ENCODE data around the gene CRELD2. TPM values are rescaled to one million over a fixed set of nuclear protein-coding genes. Genes with fewer than 3 reads are reported as not detected.
A peak's percentile ranks its signal among the peaks of the same experiment; 100 is the strongest.

CRELD2 gene
- polyA plus RNA-seq, 3 donors = 20.3 to 33.2 (median 27.6) TPM

DNA sequence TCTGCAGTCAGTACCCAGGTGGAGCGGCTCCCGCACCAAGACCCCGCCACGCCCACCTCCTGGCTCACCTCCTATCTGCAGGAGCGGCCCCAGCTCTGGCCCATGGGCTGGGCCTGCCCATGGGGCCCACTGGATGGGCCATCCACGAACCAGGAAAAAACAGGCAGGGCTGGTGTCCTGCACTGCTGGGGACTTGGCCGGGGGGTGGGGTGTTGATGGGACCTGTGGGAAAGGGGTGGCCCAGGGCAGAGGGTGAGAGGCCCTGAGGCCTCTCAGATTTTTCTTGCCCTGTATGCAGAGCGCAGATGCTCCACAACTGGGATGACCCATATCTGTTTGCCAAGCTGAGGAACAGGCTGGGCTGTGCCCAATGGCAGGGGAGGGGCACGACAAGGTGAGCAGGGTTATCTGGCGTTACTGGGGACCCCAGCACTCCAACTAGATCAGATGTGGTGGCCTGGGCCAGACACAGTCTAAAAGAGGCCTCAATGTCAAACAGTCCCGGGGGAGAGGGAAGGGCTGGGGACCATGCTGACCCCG is 39.5 kb downstream of the CRELD2 start:
- Mint-ChIP-seq H3K36me3 (peaks cover 0 to 12% of the 10 kb centered on the region in 2 donors), H3K4me1 (peaks cover 24% of the 10 kb centered on the region), H3K27ac (peak overlapping the region in 2 of 7 donors; percentile 15 to 82), H3K4me3 (no peak overlapping the region), H3K27me3 (ENCODE audit: low read depth in 3 of 3) (peaks cover 0 to 1% (median 0%) of the 10 kb centered on the region in 3 donors), H3K9me3 (no peaks in the 10 kb centered on the region)
- H3K79me2 ChIP-seq (ENCODE audit: insufficient read depth, low read length) = peaks cover 27% of the 10 kb centered on the region
- no peak overlapping the region for H3K4me3 ChIP-seq (replicated peaks in 1 of 3; ENCODE audit: low read depth in 2 of 3, low read length in 3 of 3)
- H3K27me3 ChIP-seq (ENCODE audit: control insufficient read depth in 2 of 2, insufficient read depth in 2 of 2, low read length in 2 of 2) = no peaks in the 10 kb centered on the region
- peaks cover 30 to 45% of the 10 kb centered on the region in 2 donors for H3K4me1 ChIP-seq (ENCODE audit: control insufficient read depth in 1 of 2, insufficient read depth in 2 of 2, low read length in 2 of 2)
- no peak for DNase-seq
- no peak overlapping the region for H2AFZ ChIP-seq (ENCODE audit: insufficient read depth, low read depth, low read length, poor library complexity, severe bottlenecking)
- peaks cover 18% of the 10 kb centered on the region for H4K20me1 ChIP-seq (ENCODE audit: insufficient read depth, low read length)
- no peak overlapping the region for H3K27ac ChIP-seq (ENCODE audit: low read depth in 1 of 2, low read length in 2 of 2)
- H3K9me3 ChIP-seq (replicated peaks in 1 of 2; ENCODE audit: control insufficient read depth in 1 of 2, insufficient read depth in 1 of 2, low read length in 2 of 2) = no peaks in the 10 kb centered on the region
- H3K9ac ChIP-seq (ENCODE audit: insufficient read depth, low read length, poor library complexity, severe bottlenecking) = no peak overlapping the region
- H3K36me3 ChIP-seq (replicated peaks in 1 of 2; ENCODE audit: control insufficient read depth in 1 of 2, insufficient read depth in 2 of 2, low read length in 2 of 2) = peaks cover 4% of the 10 kb centered on the region in 2 donors
- 95% methylated on average over 12 of the region's 12 CpGs for WGBS (ENCODE audit: insufficient coverage)
- H3K4me2 ChIP-seq (replicated peaks; ENCODE audit: extremely low read depth, low read length, poor library complexity, severe bottlenecking) = no peak overlapping the region
- TF ChIP-seq, protein P1, sequence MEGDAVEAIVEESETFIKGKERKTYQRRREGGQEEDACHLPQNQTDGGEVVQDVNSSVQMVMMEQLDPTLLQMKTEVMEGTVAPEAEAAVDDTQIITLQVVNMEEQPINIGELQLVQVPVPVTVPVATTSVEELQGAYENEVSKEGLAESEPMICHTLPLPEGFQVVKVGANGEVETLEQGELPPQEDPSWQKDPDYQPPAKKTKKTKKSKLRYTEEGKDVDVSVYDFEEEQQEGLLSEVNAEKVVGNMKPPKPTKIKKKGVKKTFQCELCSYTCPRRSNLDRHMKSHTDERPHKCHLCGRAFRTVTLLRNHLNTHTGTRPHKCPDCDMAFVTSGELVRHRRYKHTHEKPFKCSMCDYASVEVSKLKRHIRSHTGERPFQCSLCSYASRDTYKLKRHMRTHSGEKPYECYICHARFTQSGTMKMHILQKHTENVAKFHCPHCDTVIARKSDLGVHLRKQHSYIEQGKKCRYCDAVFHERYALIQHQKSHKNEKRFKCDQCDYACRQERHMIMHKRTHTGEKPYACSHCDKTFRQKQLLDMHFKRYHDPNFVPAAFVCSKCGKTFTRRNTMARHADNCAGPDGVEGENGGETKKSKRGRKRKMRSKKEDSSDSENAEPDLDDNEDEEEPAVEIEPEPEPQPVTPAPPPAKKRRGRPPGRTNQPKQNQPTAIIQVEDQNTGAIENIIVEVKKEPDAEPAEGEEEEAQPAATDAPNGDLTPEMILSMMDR (IDR thresholded peaks at IDR 0.05) = no peak
- intact Hi-C loops (cut with micrococcal nuclease) = loop anchor here in 1 of 2 donors (1.0 kb wide), 1 partner anchor 22 kb away; no protein-coding TSS in a partner anchor

- DNase-seq = no peak
- H3K36me3 ChIP-seq (replicated peaks in 1 of 2; ENCODE audit: control insufficient read depth in 1 of 2, insufficient read depth in 2 of 2, low read length in 2 of 2) = peaks cover 10% of the 10 kb centered on the region in 2 donors
- peaks cover 30 to 45% of the 10 kb centered on the region in 2 donors for H3K4me1 ChIP-seq (ENCODE audit: control insufficient read depth in 1 of 2, insufficient read depth in 2 of 2, low read length in 2 of 2)
- Mint-ChIP-seq H3K36me3 (peaks cover 5 to 17% of the 10 kb centered on the region in 2 donors), H3K27me3 (ENCODE audit: low read depth in 3 of 3) (peaks cover 0 to 1% (median 0%) of the 10 kb centered on the region in 3 donors), H3K4me1 (peaks cover 23% of the 10 kb centered on the region), H3K4me3 (no peak overlapping the region), H3K27ac (peak overlapping the region in 5 of 7 donors; percentile 15 to 89 (median 41)), H3K9me3 (no peaks in the 10 kb centered on the region)
- H3K4me2 ChIP-seq (replicated peaks; ENCODE audit: extremely low read depth, low read length, poor library complexity, severe bottlenecking) = no peak overlapping the region
- H3K27ac ChIP-seq (ENCODE audit: low read depth in 1 of 2, low read length in 2 of 2) = no peak overlapping the region
- H3K4me3 ChIP-seq (replicated peaks in 1 of 3; ENCODE audit: low read depth in 2 of 3, low read length in 3 of 3) = no peak overlapping the region
- WGBS (ENCODE audit: insufficient coverage) = 96% methylated on average over 16 of the region's 16 CpGs
- no peak overlapping the region for H2AFZ ChIP-seq (ENCODE audit: insufficient read depth, low read depth, low read length, poor library complexity, severe bottlenecking)
- H3K9ac ChIP-seq (ENCODE audit: insufficient read depth, low read length, poor library complexity, severe bottlenecking) = no peak overlapping the region
- no peaks in the 10 kb centered on the region for H3K9me3 ChIP-seq (replicated peaks in 1 of 2; ENCODE audit: control insufficient read depth in 1 of 2, insufficient read depth in 1 of 2, low read length in 2 of 2)
- peaks cover 33% of the 10 kb centered on the region for H3K79me2 ChIP-seq (ENCODE audit: insufficient read depth, low read length)
- TF ChIP-seq, protein P1 (IDR thresholded peaks at IDR 0.05) = no peak
- intact Hi-C loops (cut with micrococcal nuclease) = loop anchor here in 1 of 2 donors (1.0 kb wide), 1 partner anchor 22 kb away; no protein-coding TSS in a partner anchor
- H3K27me3 ChIP-seq (ENCODE audit: control insufficient read depth in 2 of 2, insufficient read depth in 2 of 2, low read length in 2 of 2) = no peaks in the 10 kb centered on the region
- peaks cover 24% of the 10 kb centered on the region for H4K20me1 ChIP-seq (ENCODE audit: insufficient read depth, low read length)
These were observed 40.0 kb downstream of the CRELD2 start for GRCh38 chr22:49958366-49958921.

All from CD14-positive monocyte (primary cell).